ENCODE data around the gene CHST8.

CHST8 gene

DNA sequence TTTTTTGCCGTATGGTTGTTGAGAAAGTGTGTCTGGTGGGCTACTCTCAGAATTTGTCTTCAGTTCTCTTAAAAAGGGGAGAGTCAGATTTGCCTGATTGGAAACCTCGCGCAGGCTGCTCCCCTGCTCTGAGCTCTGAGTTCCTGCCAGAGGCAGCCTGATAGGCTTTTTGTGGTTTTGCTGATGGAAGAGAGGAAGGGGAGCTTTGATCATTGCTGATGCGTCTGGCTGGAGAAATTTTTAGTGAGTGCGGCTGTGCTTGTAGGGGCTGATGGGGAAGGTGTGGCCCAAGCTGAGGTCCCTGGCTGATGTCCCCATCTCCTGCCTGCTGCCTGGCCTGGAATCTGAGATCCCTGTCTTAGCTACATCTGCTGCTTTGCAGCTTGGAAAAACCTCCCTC, 2.8 kb downstream of the CHST8 start:
- no peak for DNase-seq (ENCODE audit: low read depth in 1 of 2, low spot score in 1 of 2)
- Histone ChIP-seq H3K27me3 (ENCODE audit: insufficient read depth, poor library complexity, severe bottlenecking) (peaks cover 44% of the 10 kb centered on the region), H3K4me3 (replicated peaks; ENCODE audit: insufficient read depth, low read length) (no peak overlapping the region), H3K27ac (replicated peaks) (no peak overlapping the region)
- TF ChIP-seq GABPA (IDR thresholded peaks at IDR 0.05; ENCODE audit: low read depth) (no peak), SPI1 (IDR thresholded peaks at IDR 0.05; ENCODE audit: borderline replicate concordance, low read depth) (no peak), POLR2AphosphoS5 (IDR thresholded peaks at IDR 0.05; ENCODE audit: low read depth) (no peak)
- TF ChIP-seq, protein P1, sequence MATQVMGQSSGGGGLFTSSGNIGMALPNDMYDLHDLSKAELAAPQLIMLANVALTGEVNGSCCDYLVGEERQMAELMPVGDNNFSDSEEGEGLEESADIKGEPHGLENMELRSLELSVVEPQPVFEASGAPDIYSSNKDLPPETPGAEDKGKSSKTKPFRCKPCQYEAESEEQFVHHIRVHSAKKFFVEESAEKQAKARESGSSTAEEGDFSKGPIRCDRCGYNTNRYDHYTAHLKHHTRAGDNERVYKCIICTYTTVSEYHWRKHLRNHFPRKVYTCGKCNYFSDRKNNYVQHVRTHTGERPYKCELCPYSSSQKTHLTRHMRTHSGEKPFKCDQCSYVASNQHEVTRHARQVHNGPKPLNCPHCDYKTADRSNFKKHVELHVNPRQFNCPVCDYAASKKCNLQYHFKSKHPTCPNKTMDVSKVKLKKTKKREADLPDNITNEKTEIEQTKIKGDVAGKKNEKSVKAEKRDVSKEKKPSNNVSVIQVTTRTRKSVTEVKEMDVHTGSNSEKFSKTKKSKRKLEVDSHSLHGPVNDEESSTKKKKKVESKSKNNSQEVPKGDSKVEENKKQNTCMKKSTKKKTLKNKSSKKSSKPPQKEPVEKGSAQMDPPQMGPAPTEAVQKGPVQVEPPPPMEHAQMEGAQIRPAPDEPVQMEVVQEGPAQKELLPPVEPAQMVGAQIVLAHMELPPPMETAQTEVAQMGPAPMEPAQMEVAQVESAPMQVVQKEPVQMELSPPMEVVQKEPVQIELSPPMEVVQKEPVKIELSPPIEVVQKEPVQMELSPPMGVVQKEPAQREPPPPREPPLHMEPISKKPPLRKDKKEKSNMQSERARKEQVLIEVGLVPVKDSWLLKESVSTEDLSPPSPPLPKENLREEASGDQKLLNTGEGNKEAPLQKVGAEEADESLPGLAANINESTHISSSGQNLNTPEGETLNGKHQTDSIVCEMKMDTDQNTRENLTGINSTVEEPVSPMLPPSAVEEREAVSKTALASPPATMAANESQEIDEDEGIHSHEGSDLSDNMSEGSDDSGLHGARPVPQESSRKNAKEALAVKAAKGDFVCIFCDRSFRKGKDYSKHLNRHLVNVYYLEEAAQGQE (IDR thresholded peaks at IDR 0.05; ENCODE audit: insufficient replicate concordance, low read depth): no peak
- TF ChIP-seq, protein P2, sequence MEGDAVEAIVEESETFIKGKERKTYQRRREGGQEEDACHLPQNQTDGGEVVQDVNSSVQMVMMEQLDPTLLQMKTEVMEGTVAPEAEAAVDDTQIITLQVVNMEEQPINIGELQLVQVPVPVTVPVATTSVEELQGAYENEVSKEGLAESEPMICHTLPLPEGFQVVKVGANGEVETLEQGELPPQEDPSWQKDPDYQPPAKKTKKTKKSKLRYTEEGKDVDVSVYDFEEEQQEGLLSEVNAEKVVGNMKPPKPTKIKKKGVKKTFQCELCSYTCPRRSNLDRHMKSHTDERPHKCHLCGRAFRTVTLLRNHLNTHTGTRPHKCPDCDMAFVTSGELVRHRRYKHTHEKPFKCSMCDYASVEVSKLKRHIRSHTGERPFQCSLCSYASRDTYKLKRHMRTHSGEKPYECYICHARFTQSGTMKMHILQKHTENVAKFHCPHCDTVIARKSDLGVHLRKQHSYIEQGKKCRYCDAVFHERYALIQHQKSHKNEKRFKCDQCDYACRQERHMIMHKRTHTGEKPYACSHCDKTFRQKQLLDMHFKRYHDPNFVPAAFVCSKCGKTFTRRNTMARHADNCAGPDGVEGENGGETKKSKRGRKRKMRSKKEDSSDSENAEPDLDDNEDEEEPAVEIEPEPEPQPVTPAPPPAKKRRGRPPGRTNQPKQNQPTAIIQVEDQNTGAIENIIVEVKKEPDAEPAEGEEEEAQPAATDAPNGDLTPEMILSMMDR (IDR thresholded peaks at IDR 0.05; ENCODE audit: insufficient read depth, low read length): no peak

DNA sequence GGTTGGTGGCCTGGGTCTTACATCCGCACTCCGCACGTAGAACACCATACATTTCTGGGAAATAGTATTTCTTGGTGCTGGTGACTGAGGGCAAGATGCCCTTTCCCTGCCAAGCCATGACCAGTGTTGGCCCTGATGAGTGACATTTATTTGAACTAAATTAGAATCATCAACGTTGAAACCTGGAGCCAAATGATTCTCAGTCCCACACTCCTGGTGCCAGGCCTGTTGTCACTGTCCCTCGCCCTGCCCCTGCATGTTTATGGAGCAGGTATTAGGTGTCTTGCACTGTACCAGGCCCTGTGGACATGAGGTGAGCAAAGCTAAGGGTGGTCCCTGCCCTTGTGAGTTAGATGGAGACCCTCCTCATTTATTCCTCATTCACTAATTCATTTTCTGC, 5.8 kb downstream of the CHST8 start:
- Histone ChIP-seq H3K27ac (replicated peaks) (no peak overlapping the region), H3K4me3 (replicated peaks; ENCODE audit: insufficient read depth, low read length) (no peak overlapping the region), H3K27me3 (ENCODE audit: insufficient read depth, poor library complexity, severe bottlenecking) (peaks cover 30% of the 10 kb centered on the region)
- DNase-seq (ENCODE audit: low read depth in 1 of 2, low spot score in 1 of 2): no peak
- TF ChIP-seq SPI1 (IDR thresholded peaks at IDR 0.05; ENCODE audit: borderline replicate concordance, low read depth) (no peak), GABPA (IDR thresholded peaks at IDR 0.05; ENCODE audit: low read depth) (no peak), POLR2AphosphoS5 (IDR thresholded peaks at IDR 0.05; ENCODE audit: low read depth) (no peak)
- TF ChIP-seq, protein P1 (IDR thresholded peaks at IDR 0.05; ENCODE audit: insufficient replicate concordance, low read depth): no peak
- TF ChIP-seq, protein P2 (IDR thresholded peaks at IDR 0.05; ENCODE audit: insufficient read depth, low read length): no peak

DNA sequence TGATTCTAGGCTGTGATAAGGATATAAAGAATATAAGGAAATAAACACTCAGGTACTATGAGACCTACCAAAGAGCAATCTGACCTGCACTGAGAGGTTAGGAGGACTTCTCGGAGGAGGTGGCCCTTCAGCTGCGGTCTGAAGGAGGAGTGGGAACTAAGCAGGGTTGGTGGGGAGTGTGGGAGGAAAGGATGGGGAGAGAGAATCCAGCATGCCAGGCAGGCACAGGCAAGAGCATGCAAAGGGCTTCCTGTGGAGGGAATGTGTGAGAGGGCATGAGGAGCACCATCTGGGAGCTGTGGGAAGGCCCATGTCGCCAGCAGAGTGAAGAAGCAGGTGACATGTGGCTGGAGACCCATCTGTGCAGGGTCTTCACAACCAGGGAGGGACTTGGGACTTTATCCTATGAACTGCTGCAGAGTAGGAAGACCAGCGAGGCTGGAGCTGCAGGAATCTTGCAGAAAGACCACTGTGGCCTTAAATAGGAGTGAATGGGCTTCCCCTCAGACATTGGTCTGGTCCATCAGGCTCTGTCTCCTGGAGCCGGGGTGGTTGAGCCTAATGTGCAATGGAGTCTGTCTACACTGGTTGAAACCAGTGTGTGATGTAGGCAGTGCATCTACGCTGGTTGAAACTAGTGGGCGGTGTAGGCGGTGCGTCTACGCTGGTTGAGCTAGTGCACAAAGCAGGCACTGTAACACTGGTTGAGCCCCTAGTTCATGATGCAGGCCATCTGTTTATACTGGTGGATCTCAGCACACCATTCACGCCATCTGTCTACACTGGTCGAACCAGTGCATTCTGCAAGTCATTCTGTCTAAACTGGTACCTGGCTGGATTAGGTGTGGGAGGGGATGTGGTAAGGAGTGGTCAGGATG, 6.4 kb downstream of the CHST8 start:
- DNase-seq (ENCODE audit: low read depth in 1 of 2, low spot score in 1 of 2): no peak
- TF ChIP-seq, protein P1 (IDR thresholded peaks at IDR 0.05; ENCODE audit: insufficient replicate concordance, low read depth): no peak
- TF ChIP-seq SPI1 (IDR thresholded peaks at IDR 0.05; ENCODE audit: borderline replicate concordance, low read depth) (no peak), GABPA (IDR thresholded peaks at IDR 0.05; ENCODE audit: low read depth) (no peak)
- H3K27ac ChIP-seq (replicated peaks): no peak overlapping the region
- H3K27me3 ChIP-seq (ENCODE audit: insufficient read depth, poor library complexity, severe bottlenecking): peaks cover 23% of the 10 kb centered on the region
- H3K4me3 ChIP-seq (replicated peaks; ENCODE audit: insufficient read depth, low read length): no peak overlapping the region

All from HL-60 (cell line).